H1 (cell line): ENCODE data around the gene BZW2. TPM values are rescaled to one million over a fixed set of nuclear protein-coding genes. Genes with fewer than 3 reads are reported as not detected.

Source experiments
- CTCF ChIA-PET: fragments of 300-600 bp; sonication (Branson Sonifier 250); formaldehyde crosslinking; loops from one replicate; lab custom pipeline; 2021; ENCODE audit not compliant: partially characterized antibody; lab: Charles Lee
- POLR2A ChIA-PET: fragments of 300-600 bp; sonication (Branson Sonifier 250); formaldehyde crosslinking; loops from one replicate; lab custom pipeline; 2021; ENCODE audit warnings: inconsistent platforms; ENCODE audit not compliant: partially characterized antibody; lab: Charles Lee
- DNase-seq, 2 experiments: peaks; one replicate each; pipeline versions ENCODE4 v3.0.0 to v3.0.0-alpha.2; 2010 to 2022; ENCODE audit warnings: low spot score in 2 of 2, low read depth in 1 of 2, mixed read lengths in 1 of 2
- FAIRE-seq: peaks from 2 replicates; lab custom pipeline; 2011; peaks lifted over from hg19 to GRCh38; lab: Jason Lieb, UNC
- H2AFZ ChIP-seq: 2 replicates; pipeline ENCODE4 v1.8.1; 2012; ENCODE audit warnings: low read length, inconsistent platforms
- H2AK5ac ChIP-seq: 2 replicates; pipeline ENCODE4 v1.6.1; 2013; ENCODE audit warnings: low read depth, low read length
- H2BK120ac ChIP-seq: replicated peaks from 2 replicates; pipeline ENCODE3; 2013; ENCODE audit warnings: low read depth, low read length, inconsistent platforms
- H2BK12ac ChIP-seq: 2 replicates; pipeline ENCODE4 v1.6.1; 2013; ENCODE audit warnings: low read depth, low read length
- H2BK15ac ChIP-seq: 2 replicates; pipeline ENCODE4 v1.6.1; 2013; ENCODE audit warnings: low read length
- H2BK20ac ChIP-seq: 2 replicates; pipeline ENCODE4 v1.6.1; 2013; ENCODE audit warnings: low read length
- H2BK5ac ChIP-seq: 2 replicates; pipeline ENCODE4 v1.6.1; 2013; ENCODE audit warnings: low read depth, low read length
- H3K14ac ChIP-seq: 2 replicates; pipeline ENCODE4 v1.6.1; 2013; ENCODE audit warnings: inconsistent platforms; ENCODE audit not compliant: insufficient read length
- H3K18ac ChIP-seq: 2 replicates; pipeline ENCODE4 v1.6.1; 2013; ENCODE audit warnings: low read length; ENCODE audit errors: extremely low read depth
- H3K23ac ChIP-seq: 2 replicates; pipeline ENCODE4 v1.6.1; 2013; ENCODE audit warnings: inconsistent platforms; ENCODE audit not compliant: insufficient read length
- H3K23me2 ChIP-seq: 2 replicates; pipeline ENCODE4 v1.6.1; 2013; ENCODE audit warnings: low read depth, low read length
- H3K27ac ChIP-seq: 2 replicates; pipeline ENCODE4 v1.6.1; 2011; ENCODE audit warnings: low read depth, low read length, inconsistent platforms
- H3K27me3 ChIP-seq, 4 experiments: replicated peaks in 1 of 4; 1 replicate in 1 of 4; 2 replicates in 3 of 4; pipeline versions ENCODE4 v1.6.1 to v1.8.1; 2011 to 2013; ENCODE audit warnings: low read length in 3 of 4, mild to moderate bottlenecking in 3 of 4, inconsistent platforms in 2 of 4, mixed read lengths in 2 of 4, moderate library complexity in 1 of 4; ENCODE audit not compliant: control insufficient read depth in 3 of 4, insufficient read depth in 3 of 4; ENCODE audit errors: extremely low read depth in 1 of 4
- H3K36me3 ChIP-seq, 4 experiments: 2 replicates each; pipeline versions ENCODE4 v1.6.1 to v1.8.1; 2011 to 2013; ENCODE audit warnings: mild to moderate bottlenecking in 4 of 4, low read length in 3 of 4, moderate library complexity in 2 of 4, control low read depth in 1 of 4, inconsistent platforms in 1 of 4; ENCODE audit not compliant: insufficient read depth in 4 of 4, control insufficient read depth in 2 of 4
- H3K4ac ChIP-seq: replicated peaks from 2 replicates; pipeline ENCODE3; 2013; ENCODE audit warnings: low read length, low read depth, mixed read lengths, inconsistent platforms; ENCODE audit not compliant: insufficient read length
- H3K4me1 ChIP-seq, 4 experiments: replicated peaks in 1 of 4; 1 replicate in 1 of 4; 2 replicates in 3 of 4; pipeline versions ENCODE4 v1.6.1 to v1.8.1; 2011 to 2013; ENCODE audit warnings: low read length in 3 of 4, inconsistent platforms in 2 of 4, mixed read lengths in 1 of 4; ENCODE audit not compliant: insufficient read depth in 4 of 4, control insufficient read depth in 3 of 4
- H3K4me2 ChIP-seq, 2 experiments: 2 replicates each; pipeline versions ENCODE4 v1.6.1 to v1.8.1; 2011 to 2013; ENCODE audit warnings: low read depth in 2 of 2, low read length in 2 of 2, control low read depth in 1 of 2, inconsistent platforms in 1 of 2, mild to moderate bottlenecking in 1 of 2; ENCODE audit not compliant: insufficient read depth in 1 of 2
- H3K4me3 ChIP-seq, 4 experiments: fragments of 200-600, 300-600 bp in 1 of 4; sonication (generic), shearing (Covaris generic), sonication (Bioruptor Twin) in 1 of 4; 2 replicates each; pipeline versions ENCODE4 v1.5.1 to v1.8.1; 2011 to 2016; ENCODE audit warnings: low read length in 4 of 4, low read depth in 3 of 4, control low read depth in 2 of 4, inconsistent platforms in 2 of 4, mild to moderate bottlenecking in 2 of 4, mixed read lengths in 1 of 4, moderate library complexity in 1 of 4; ENCODE audit not compliant: insufficient read depth in 2 of 4; ENCODE audit errors: extremely low read depth in 1 of 4
- H3K56ac ChIP-seq: replicated peaks from 2 replicates; pipeline ENCODE3; 2013; ENCODE audit warnings: low read depth, mild to moderate bottlenecking, mixed read lengths, low read length, inconsistent platforms; ENCODE audit not compliant: insufficient read length
- H3K79me1 ChIP-seq: 2 replicates; pipeline ENCODE4 v1.6.1; 2013; ENCODE audit warnings: low read depth, low read length, control low read depth
- H3K79me2 ChIP-seq, 2 experiments: 2 replicates each; pipeline versions ENCODE4 v1.6.1 to v1.8.1; 2012 to 2013; ENCODE audit warnings: low read length in 2 of 2, mild to moderate bottlenecking in 2 of 2, inconsistent platforms in 1 of 2; ENCODE audit not compliant: insufficient read depth in 2 of 2, control insufficient read depth in 1 of 2
- H3K9ac ChIP-seq, 4 experiments: replicated peaks in 1 of 4; 1 replicate in 1 of 4; 2 replicates in 3 of 4; pipeline versions ENCODE4 v1.6.1 to v1.8.1; 2011 to 2013; ENCODE audit warnings: low read depth in 3 of 4, low read length in 3 of 4, control low read depth in 2 of 4, mild to moderate bottlenecking in 2 of 4, moderate library complexity in 2 of 4, inconsistent platforms in 1 of 4; ENCODE audit errors: extremely low read depth in 1 of 4
- H3K9me3 ChIP-seq, 2 experiments: 2 replicates each; pipeline versions ENCODE4 v1.6.1 to v1.8.1; 2012 to 2013; ENCODE audit warnings: mild to moderate bottlenecking in 2 of 2, moderate library complexity in 2 of 2, control low read depth in 1 of 2, inconsistent platforms in 1 of 2, low read depth in 1 of 2, low read length in 1 of 2, mixed read lengths in 1 of 2; ENCODE audit not compliant: insufficient read depth in 2 of 2
- H4K20me1 ChIP-seq, 2 experiments: replicated peaks in 1 of 2; 2 replicates each; pipeline versions ENCODE3 to v1.8.1; 2011 to 2013; ENCODE audit warnings: inconsistent platforms in 2 of 2, low read length in 2 of 2, mild to moderate bottlenecking in 1 of 2; ENCODE audit not compliant: insufficient read depth in 2 of 2, control insufficient read depth in 1 of 2
- H4K5ac ChIP-seq: 2 replicates; pipeline ENCODE4 v1.6.1; 2013; ENCODE audit warnings: low read length, low read depth, mixed read lengths, inconsistent platforms; ENCODE audit not compliant: insufficient read length
- H4K8ac ChIP-seq: 2 replicates; pipeline ENCODE4 v1.8.0; 2013; ENCODE audit warnings: mild to moderate bottlenecking, moderate library complexity, low read length, inconsistent platforms; ENCODE audit not compliant: insufficient read depth; ENCODE audit errors: extremely low read depth
- H4K91ac ChIP-seq: replicated peaks from 2 replicates; pipeline ENCODE3; 2013; ENCODE audit warnings: low read length, mixed read lengths, inconsistent platforms; ENCODE audit not compliant: insufficient read length
- EGR1 ChIP-seq: IDR thresholded peaks from 2 replicates; pipeline ENCODE4 v1.6.1; 2011; ENCODE audit warnings: low read depth, low read length, borderline replicate concordance
- HDAC6 ChIP-seq: IDR thresholded peaks from one replicate; pipeline ENCODE4 v1.7.1; 2012; ENCODE audit warnings: low read depth, mild to moderate bottlenecking, inconsistent platforms, low read length, moderate library complexity
- KDM5A ChIP-seq: fragments of 200-600 bp; IDR thresholded peaks from 2 replicates; pipeline ENCODE4 v1.7.1; 2012; ENCODE audit warnings: mild to moderate bottlenecking, low read length, inconsistent platforms, mixed read lengths
- PHF8 ChIP-seq: fragments of 200-600 bp; sonication (generic); conservative IDR thresholded peaks from 2 replicates; pipeline ENCODE4 v1.7.1; 2012; ENCODE audit warnings: low read depth, mild to moderate bottlenecking, inconsistent platforms, low read length, moderate library complexity
- POU5F1 ChIP-seq: IDR thresholded peaks from 2 replicates; pipeline ENCODE4 v1.6.1; 2011; ENCODE audit warnings: low read depth, mild to moderate bottlenecking, low read length, moderate library complexity
- RAD21 ChIP-seq, 2 experiments: IDR thresholded peaks in 1 of 2; conservative IDR thresholded peaks in 1 of 2; 2 replicates each; pipeline ENCODE4 v1.6.1; 2011; ENCODE audit warnings: low read depth in 2 of 2, low read length in 2 of 2, improper control_type of control experiment in 1 of 2, inconsistent platforms in 1 of 2, mild to moderate bottlenecking in 1 of 2, moderate library complexity in 1 of 2
- SAP30 ChIP-seq: fragments of 300-600 bp; sonication (generic); IDR thresholded peaks from 2 replicates; pipeline ENCODE4 v1.7.1; 2012; ENCODE audit warnings: low read length, moderate library complexity, mild to moderate bottlenecking, inconsistent platforms; ENCODE audit not compliant: insufficient read depth, insufficient replicate concordance
- SIX5 ChIP-seq: IDR thresholded peaks from 2 replicates; pipeline ENCODE4 v1.6.1; 2011; ENCODE audit warnings: mild to moderate bottlenecking, low read depth, low read length
- WGBS, 2 experiments: shearing (Covaris generic) in 1 of 2; methylation state at CpG; one replicate each; pipeline versions ENCODE4 v1.1.6 to v1.1.7; 2013 to 2015; ENCODE audit warnings: low lambda C conversion rate in 2 of 2, mixed read lengths in 2 of 2, inconsistent platforms in 1 of 2, low coverage in 1 of 2, missing lambda C conversion rate in 1 of 2; ENCODE audit not compliant: insufficient replicate concordance in 2 of 2, insufficient coverage in 1 of 2, insufficient read length in 1 of 2; ENCODE audit errors: extremely low coverage in 1 of 2, missing lambda C conversion rate in 1 of 2; 5-methylcytosine and 5-hydroxymethylcytosine counted together
- polyA plus RNA-seq, 7 experiments: library from polyadenylated mRNA; depleted of rRNA in 3 of 7; stranded (reverse) in 5 of 7; unstranded in 2 of 7; fragments of >200 nt in 5 of 7; fragments of 200-250 nt in 2 of 7; gene quantifications; 1 replicate in 5 of 7; 2 replicates in 1 of 7; 4 replicates in 1 of 7; pipeline versions ENCODE4 v1.2.1 to v1.2.3, GENCODE V29; 2011 to 2013; ENCODE audit warnings: missing spikeins in 2 of 7, mixed read lengths in 2 of 7
- total RNA-seq: library from RNA; stranded (reverse); fragmentation: NEBNext Ultra II Directional; extraction: Animal tissue kit (Norgen Biotek cat#: 25700); gene quantifications from 2 replicates; pipeline ENCODE4 v1.2.1, GENCODE V29; 2021
- TF ChIP-seq, protein P1 (sequence below): IDR thresholded peaks from 2 replicates; pipeline ENCODE4 v1.6.1; 2012; ENCODE audit warnings: inconsistent platforms

BZW2 gene
- total and polyA plus RNA-seq, 2 of the 8 experiments (the other 6 are each of a cell fraction or from before 2014, with no cell fraction given) = 32.3 to 103 TPM

DNA sequence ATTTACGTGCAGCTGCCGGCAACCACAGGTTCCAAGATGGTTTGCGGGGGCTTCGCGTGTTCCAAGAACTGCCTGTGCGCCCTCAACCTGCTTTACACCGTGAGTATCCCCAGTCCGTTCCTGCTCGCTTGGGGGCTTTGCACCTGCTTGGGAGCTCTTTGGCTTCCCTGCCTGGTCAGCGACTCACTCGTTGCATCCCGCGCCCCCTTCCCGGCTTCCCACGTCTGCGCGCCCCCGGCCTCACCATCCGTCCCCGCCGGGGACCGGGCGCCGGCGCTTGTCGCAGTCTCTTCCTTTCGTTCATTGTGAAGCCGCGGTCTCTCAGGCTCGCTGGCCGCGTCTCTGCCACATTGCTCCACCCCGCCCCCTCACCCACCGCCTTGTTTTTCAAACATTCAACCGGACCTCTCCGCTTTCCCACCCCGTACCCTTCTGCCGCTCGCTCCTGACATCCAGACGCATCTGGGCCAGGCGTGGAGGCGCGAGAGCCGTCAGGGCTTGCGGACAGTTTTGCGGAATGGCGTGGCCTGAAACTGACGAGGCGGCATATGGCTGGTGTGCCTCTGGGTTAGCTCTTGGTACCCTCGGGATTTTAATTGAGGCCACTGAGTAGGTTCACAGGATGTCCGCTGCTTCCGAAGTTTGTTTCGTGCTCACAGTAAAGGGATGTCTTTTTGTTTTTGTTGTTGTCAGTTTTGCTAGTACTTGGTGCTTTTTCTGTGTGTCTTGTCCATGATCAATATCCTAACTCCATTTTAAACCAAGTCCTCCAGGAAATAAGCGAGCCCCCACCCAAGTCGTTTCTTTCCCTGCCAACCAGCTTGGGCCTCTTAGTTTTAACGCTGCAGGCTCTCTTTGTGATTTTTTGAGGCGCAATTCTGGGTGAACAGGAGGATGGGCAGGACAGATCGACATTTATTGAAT lies 108.2 kb downstream of the BZW2 start:
- H4K20me1 ChIP-seq = no peaks in the 10 kb centered on the region
- H3K9ac ChIP-seq = peak overlapping the region; percentile 46 to 63 (median 56)
- no peaks in the 10 kb centered on the region; a peak in 3 of 7 replicates for H3K27me3 ChIP-seq
- H3K79me2 ChIP-seq = peaks cover 0 to 17% of the 10 kb centered on the region in 2 experiments; a peak in 2 of 4 replicates
- H2BK12ac ChIP-seq = no peak overlapping the region
- H3K56ac ChIP-seq = peak overlapping the region; percentile 17
- H4K91ac ChIP-seq = no peak overlapping the region
- DNase-seq = peak in 1 of 2 experiments; percentile 80
- H3K18ac ChIP-seq = peak overlapping the region; percentile 36; the same call in 1 of the 2 replicates
- H3K36me3 ChIP-seq = no peaks in the 10 kb centered on the region
- H4K5ac ChIP-seq = peak overlapping the region; percentile 40
- H3K9me3 ChIP-seq = no peaks in the 10 kb centered on the region
- H2BK120ac ChIP-seq = no peak overlapping the region
- no peak overlapping the region for H3K14ac ChIP-seq
- H2AFZ ChIP-seq = peak overlapping the region; percentile 94
- peaks cover 2 to 9% (median 6%) of the 10 kb centered on the region in 4 experiments; a peak in 5 of 7 replicates for H3K4me1 ChIP-seq
- H3K79me1 ChIP-seq = no peaks in the 10 kb centered on the region
- peak overlapping the region; percentile 9; the same call in 1 of the 2 replicates for H2BK15ac ChIP-seq
- H2BK5ac ChIP-seq = no peak overlapping the region
- no peak overlapping the region for H3K4ac ChIP-seq
- no peak overlapping the region for H3K23ac ChIP-seq
- FAIRE-seq = no peak
- WGBS, 2 experiments = 4% methylated on average over 30 of the region's 58 CpGs; no CpG with 5 or more reads in 1 of the 2 experiments
- peaks cover 4% of the 10 kb centered on the region; the same call in 1 of the 2 replicates for H3K23me2 ChIP-seq
- H2AK5ac ChIP-seq = no peak overlapping the region
- peak overlapping the region; percentile 90 to 97 for H3K4me2 ChIP-seq
- ChIA-PET POLR2A (interaction anchor here (0.6 to 1.4 kb wide), 4 partner anchors 10 to 1070 kb away, joined by 3 to 5 read pairs (median 4); no protein-coding TSS in a partner anchor), CTCF (interaction anchor here (1.0 to 1.1 kb wide), 2 partner anchors 47 to 324 kb away, joined by 3 read pairs; no protein-coding TSS in a partner anchor)
- H3K4me3 ChIP-seq = peak overlapping the region; percentile 63 to 96 (median 83)
- no peak overlapping the region; the same call in 1 of the 2 replicates for H3K27ac ChIP-seq
- no peak overlapping the region for H2BK20ac ChIP-seq
- peak overlapping the region; percentile 96 for H4K8ac ChIP-seq
- TF ChIP-seq EGR1 (no peak), KDM5A (no peak), POU5F1 (no peak), HDAC6 (no peak), PHF8 (no peak; the same call in 1 of the 2 replicates), SIX5 (no peak), RAD21 (IDR thresholded peaks at IDR 0.05 in 1 of 2, conservative IDR thresholded peaks at IDR 0.05 in 1 of 2; ENCODE audit: low read depth in 2 of 2, low read length in 2 of 2) (no peak), SAP30 (no peak)
- TF ChIP-seq, protein P1, sequence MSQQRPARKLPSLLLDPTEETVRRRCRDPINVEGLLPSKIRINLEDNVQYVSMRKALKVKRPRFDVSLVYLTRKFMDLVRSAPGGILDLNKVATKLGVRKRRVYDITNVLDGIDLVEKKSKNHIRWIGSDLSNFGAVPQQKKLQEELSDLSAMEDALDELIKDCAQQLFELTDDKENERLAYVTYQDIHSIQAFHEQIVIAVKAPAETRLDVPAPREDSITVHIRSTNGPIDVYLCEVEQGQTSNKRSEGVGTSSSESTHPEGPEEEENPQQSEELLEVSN = peak; percentile 52; the same call in 1 of the 2 replicates
